ENCODE data around the gene BCAS3.

The BCAS3 gene

GRCh38 chr17:61413661-61414126 lies 736.0 kb downstream of the BCAS3 start:
- Histone ChIP-seq H3K9me3 (ENCODE audit: low read length) (no peaks in the 10 kb centered on the region), H3K4me1 (ENCODE audit: insufficient read depth, low read length) (peaks cover 17% of the 10 kb centered on the region), H3K9ac (ENCODE audit: low read length) (no peak overlapping the region), H3K27ac (ENCODE audit: low read depth, low read length) (no peak overlapping the region), H3K36me3 (ENCODE audit: insufficient read depth, low read length) (no peaks in the 10 kb centered on the region), H3K27me3 (ENCODE audit: control insufficient read depth in 1 of 2, insufficient read depth in 2 of 2, low read length in 2 of 2) (peaks cover 15 to 47% of the 10 kb centered on the region in 2 donors), H3K4me3 (ENCODE audit: low read depth in 1 of 2, low read length in 2 of 2) (no peak overlapping the region)

- peaks cover 11 to 41% of the 10 kb centered on the region in 2 donors for H3K27me3 ChIP-seq (ENCODE audit: control insufficient read depth in 1 of 2, insufficient read depth in 2 of 2, low read length in 2 of 2)
- H3K27ac ChIP-seq (ENCODE audit: low read depth, low read length), result no peak overlapping the region
- peaks cover 12% of the 10 kb centered on the region for H3K4me1 ChIP-seq (ENCODE audit: insufficient read depth, low read length)
- H3K9me3 ChIP-seq (ENCODE audit: low read length), result no peaks in the 10 kb centered on the region
- no peaks in the 10 kb centered on the region for H3K36me3 ChIP-seq (ENCODE audit: insufficient read depth, low read length)
- no peak overlapping the region for H3K4me3 ChIP-seq (ENCODE audit: low read depth in 1 of 2, low read length in 2 of 2)
- no peak overlapping the region for H3K9ac ChIP-seq (ENCODE audit: low read length)
These were observed 736.7 kb downstream of the BCAS3 start for GRCh38 chr17:61414141-61414935.

DNA sequence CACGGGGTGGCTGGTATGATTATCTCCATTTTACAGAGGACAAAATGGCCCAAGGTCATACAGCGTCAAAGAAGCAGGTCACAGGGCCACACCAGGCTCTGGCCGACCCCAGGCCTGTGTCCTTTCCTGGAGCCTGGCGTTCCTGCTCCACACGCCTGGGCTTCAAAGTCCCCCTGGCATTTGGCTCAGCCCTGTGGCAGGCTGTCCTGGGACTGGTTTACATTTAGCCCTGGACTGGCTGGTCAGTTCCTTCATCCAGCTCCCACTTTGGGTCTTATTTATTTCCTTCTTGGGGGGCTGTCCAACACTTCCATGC lies 737.2 kb downstream of the BCAS3 start:
- peaks cover 9 to 39% of the 10 kb centered on the region in 2 donors for H3K27me3 ChIP-seq (ENCODE audit: control insufficient read depth in 1 of 2, insufficient read depth in 2 of 2, low read length in 2 of 2)
- no peak overlapping the region for H3K27ac ChIP-seq (ENCODE audit: low read depth, low read length)
- H3K9me3 ChIP-seq (ENCODE audit: low read length), result no peaks in the 10 kb centered on the region
- H3K4me3 ChIP-seq (ENCODE audit: low read depth in 1 of 2, low read length in 2 of 2), result no peak overlapping the region
- no peaks in the 10 kb centered on the region for H3K36me3 ChIP-seq (ENCODE audit: insufficient read depth, low read length)
- H3K9ac ChIP-seq (ENCODE audit: low read length), result no peak overlapping the region
- H3K4me1 ChIP-seq (ENCODE audit: insufficient read depth, low read length), result peaks cover 11% of the 10 kb centered on the region

DNA sequence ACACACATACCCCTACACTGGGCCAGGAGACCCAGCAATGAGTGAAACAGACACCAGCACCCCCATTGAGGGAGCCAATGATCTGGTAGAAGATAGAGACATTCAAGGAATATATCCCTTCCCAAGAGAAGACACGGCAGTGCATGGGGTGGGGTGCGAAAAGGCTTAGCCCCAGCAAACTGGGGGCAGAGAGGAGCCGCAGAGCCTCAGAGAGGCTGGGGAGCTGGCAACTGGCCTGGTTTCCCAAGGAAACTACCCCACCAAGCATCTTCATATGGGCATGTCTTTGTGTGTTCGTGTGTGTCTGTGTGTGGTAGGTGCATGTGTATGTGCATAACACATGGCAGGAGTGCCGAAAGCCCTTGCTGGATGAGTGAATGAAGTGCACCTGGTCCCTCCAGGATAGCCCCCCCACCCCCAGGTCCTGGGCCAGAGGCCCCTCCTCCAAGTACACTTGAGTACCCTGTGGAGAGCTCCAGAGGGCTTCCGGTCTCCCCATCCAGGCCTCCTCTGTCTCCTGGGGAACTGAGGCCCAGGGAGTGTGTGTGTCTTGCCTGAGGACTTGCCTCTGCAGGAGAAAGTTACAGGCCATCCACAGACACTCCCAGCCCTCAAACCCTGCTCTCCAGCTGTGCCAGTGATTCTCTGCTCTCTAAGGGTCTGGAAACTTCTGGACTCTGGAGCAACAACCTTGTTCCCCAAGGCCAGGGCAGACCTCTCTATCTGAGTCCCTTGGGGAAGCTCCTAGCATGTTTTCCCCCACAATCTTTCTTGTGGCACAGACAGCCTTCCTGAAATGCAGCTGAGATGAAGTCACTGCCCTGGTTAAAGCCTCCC lies 737.9 kb downstream of the BCAS3 start:
- H3K27ac ChIP-seq (ENCODE audit: low read depth, low read length), result no peak overlapping the region
- H3K27me3 ChIP-seq (ENCODE audit: control insufficient read depth in 1 of 2, insufficient read depth in 2 of 2, low read length in 2 of 2), result peaks cover 2 to 32% of the 10 kb centered on the region in 2 donors
- H3K36me3 ChIP-seq (ENCODE audit: insufficient read depth, low read length), result no peaks in the 10 kb centered on the region
- H3K4me1 ChIP-seq (ENCODE audit: insufficient read depth, low read length), result peaks cover 6% of the 10 kb centered on the region
- no peak overlapping the region for H3K4me3 ChIP-seq (ENCODE audit: low read depth in 1 of 2, low read length in 2 of 2)
- no peak overlapping the region for H3K9ac ChIP-seq (ENCODE audit: low read length)
- no peaks in the 10 kb centered on the region for H3K9me3 ChIP-seq (ENCODE audit: low read length)

DNA sequence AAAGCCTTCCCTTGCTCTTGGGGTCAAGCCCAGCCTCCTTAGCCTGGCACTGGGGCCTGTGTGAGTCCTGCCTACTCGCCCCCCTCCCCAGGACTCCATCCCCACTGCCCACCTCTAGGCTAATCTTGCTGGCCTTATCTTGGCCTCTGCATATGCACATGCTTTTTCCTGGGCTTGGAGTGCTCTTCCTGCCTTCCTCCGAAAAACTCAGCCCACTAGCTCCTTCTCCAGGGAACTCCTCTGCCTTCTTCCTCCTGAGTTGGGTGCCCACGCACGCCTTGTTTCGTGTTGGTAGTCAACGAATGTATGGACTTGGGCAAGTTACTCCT lies 738.5 kb downstream of the BCAS3 start:
- H3K4me3 ChIP-seq (ENCODE audit: low read depth in 1 of 2, low read length in 2 of 2), result no peak overlapping the region

GRCh38 chr17:61416540-61417363 lies 739.1 kb downstream of the BCAS3 start:
- peaks cover 0 to 25% of the 10 kb centered on the region in 2 donors for H3K27me3 ChIP-seq (ENCODE audit: control insufficient read depth in 1 of 2, insufficient read depth in 2 of 2, low read length in 2 of 2)
- H3K9ac ChIP-seq (ENCODE audit: low read length), result no peak overlapping the region
- no peak overlapping the region for H3K27ac ChIP-seq (ENCODE audit: low read depth, low read length)
- peaks cover 4% of the 10 kb centered on the region for H3K4me1 ChIP-seq (ENCODE audit: insufficient read depth, low read length)
- no peak overlapping the region for H3K4me3 ChIP-seq (ENCODE audit: low read depth in 1 of 2, low read length in 2 of 2)
- H3K9me3 ChIP-seq (ENCODE audit: low read length), result no peaks in the 10 kb centered on the region
- H3K36me3 ChIP-seq (ENCODE audit: insufficient read depth, low read length), result no peaks in the 10 kb centered on the region

More for the DNA sequence above, 738.5 kb downstream of the BCAS3 start:
- Histone ChIP-seq H3K4me1 (ENCODE audit: insufficient read depth, low read length) (peaks cover 4% of the 10 kb centered on the region), H3K9ac (ENCODE audit: low read length) (no peak overlapping the region), H3K27me3 (ENCODE audit: control insufficient read depth in 1 of 2, insufficient read depth in 2 of 2, low read length in 2 of 2) (peaks cover 0 to 26% of the 10 kb centered on the region in 2 donors), H3K36me3 (ENCODE audit: insufficient read depth, low read length) (no peaks in the 10 kb centered on the region), H3K27ac (ENCODE audit: low read depth, low read length) (no peak overlapping the region), H3K9me3 (ENCODE audit: low read length) (no peaks in the 10 kb centered on the region)

DNA sequence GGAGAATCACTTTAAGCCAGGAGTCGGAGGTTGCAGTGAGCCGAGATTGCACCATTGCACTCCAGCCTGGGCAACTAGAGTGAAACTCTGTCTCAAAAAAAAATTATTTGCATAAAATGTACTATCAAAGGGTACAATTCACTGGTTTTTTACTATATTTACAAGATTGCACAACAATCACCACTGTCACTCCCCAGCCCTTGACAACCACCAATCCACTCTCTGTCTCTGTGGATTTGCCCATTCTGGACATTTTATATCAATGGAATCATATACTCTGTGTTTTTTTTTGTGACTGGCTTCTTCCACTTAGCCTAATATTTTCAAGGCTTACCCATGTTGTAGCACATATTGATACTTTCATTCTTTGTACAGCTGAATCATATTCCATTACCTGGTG lies 740.8 kb downstream of the BCAS3 start:
- peaks cover 0 to 18% of the 10 kb centered on the region in 2 donors for H3K27me3 ChIP-seq (ENCODE audit: control insufficient read depth in 1 of 2, insufficient read depth in 2 of 2, low read length in 2 of 2)
- H3K9ac ChIP-seq (ENCODE audit: low read length), result no peak overlapping the region

DNA sequence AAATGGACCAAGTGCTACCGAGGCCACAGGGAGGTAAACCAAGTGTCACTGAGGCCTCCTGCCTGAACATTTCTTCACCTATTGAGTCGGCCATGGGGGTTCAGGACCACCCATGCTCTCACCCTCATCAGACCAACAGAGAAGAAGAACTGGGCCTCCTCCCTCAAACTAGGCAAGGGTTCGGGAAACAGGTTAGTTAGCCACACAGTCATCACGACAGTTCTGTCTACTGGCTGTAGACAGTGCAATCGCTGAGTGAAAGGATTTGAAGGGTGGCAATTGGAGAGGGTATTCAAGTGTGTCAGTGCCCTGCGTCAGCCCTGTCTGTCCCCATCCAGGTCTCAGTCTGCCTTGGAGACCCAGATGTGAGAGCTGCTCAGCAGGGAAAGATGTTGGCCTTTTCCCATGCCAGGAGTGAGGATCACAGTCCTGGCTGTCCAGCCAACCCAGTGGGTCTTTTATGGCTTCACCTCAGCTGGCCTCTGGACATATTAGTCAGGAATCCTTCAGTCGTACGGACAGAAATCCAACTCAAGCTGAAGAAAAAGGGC lies 741.9 kb downstream of the BCAS3 start:
- Histone ChIP-seq H3K4me3 (ENCODE audit: low read depth in 1 of 2, low read length in 2 of 2) (no peak overlapping the region), H3K9me3 (ENCODE audit: low read length) (no peaks in the 10 kb centered on the region), H3K9ac (ENCODE audit: low read length) (no peak overlapping the region), H3K4me1 (ENCODE audit: insufficient read depth, low read length) (peaks cover 4% of the 10 kb centered on the region), H3K27ac (ENCODE audit: low read depth, low read length) (no peak overlapping the region), H3K27me3 (ENCODE audit: control insufficient read depth in 1 of 2, insufficient read depth in 2 of 2, low read length in 2 of 2) (peaks cover 0 to 19% of the 10 kb centered on the region in 2 donors), H3K36me3 (ENCODE audit: insufficient read depth, low read length) (no peaks in the 10 kb centered on the region)

More for the DNA sequence above, 740.8 kb downstream of the BCAS3 start:
- Histone ChIP-seq H3K4me3 (ENCODE audit: low read depth in 1 of 2, low read length in 2 of 2) (no peak overlapping the region), H3K36me3 (ENCODE audit: insufficient read depth, low read length) (no peaks in the 10 kb centered on the region), H3K9me3 (ENCODE audit: low read length) (no peaks in the 10 kb centered on the region), H3K4me1 (ENCODE audit: insufficient read depth, low read length) (peaks cover 4% of the 10 kb centered on the region), H3K27ac (ENCODE audit: low read depth, low read length) (no peak overlapping the region)

DNA sequence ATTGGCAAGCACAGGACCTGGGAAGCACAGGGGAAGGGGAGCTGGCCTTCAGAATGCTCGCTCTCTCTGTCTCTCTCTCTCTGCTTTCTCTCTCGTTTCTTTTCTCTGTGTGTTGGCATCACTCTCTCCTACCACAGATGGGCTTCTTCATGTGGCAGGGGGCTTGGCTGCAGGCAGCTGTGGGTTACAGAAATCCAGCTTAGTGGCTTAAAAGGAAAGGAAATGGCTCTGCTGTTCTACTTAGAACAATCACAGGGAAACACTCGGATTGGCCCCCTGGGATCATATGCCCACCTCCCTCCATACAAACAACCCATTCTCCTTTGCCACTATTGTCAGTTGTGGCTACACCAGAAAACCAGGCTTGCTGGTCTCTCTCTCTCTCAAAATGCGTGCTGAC lies 742.4 kb downstream of the BCAS3 start:
- no peak overlapping the region for H3K27ac ChIP-seq (ENCODE audit: low read depth, low read length)
- H3K36me3 ChIP-seq (ENCODE audit: insufficient read depth, low read length), result no peaks in the 10 kb centered on the region
- H3K4me3 ChIP-seq (ENCODE audit: low read depth in 1 of 2, low read length in 2 of 2), result no peak overlapping the region
- H3K9ac ChIP-seq (ENCODE audit: low read length), result no peak overlapping the region
- peaks cover 4% of the 10 kb centered on the region for H3K4me1 ChIP-seq (ENCODE audit: insufficient read depth, low read length)
- peaks cover 0 to 22% of the 10 kb centered on the region in 2 donors for H3K27me3 ChIP-seq (ENCODE audit: control insufficient read depth in 1 of 2, insufficient read depth in 2 of 2, low read length in 2 of 2)
- H3K9me3 ChIP-seq (ENCODE audit: low read length), result no peaks in the 10 kb centered on the region

DNA sequence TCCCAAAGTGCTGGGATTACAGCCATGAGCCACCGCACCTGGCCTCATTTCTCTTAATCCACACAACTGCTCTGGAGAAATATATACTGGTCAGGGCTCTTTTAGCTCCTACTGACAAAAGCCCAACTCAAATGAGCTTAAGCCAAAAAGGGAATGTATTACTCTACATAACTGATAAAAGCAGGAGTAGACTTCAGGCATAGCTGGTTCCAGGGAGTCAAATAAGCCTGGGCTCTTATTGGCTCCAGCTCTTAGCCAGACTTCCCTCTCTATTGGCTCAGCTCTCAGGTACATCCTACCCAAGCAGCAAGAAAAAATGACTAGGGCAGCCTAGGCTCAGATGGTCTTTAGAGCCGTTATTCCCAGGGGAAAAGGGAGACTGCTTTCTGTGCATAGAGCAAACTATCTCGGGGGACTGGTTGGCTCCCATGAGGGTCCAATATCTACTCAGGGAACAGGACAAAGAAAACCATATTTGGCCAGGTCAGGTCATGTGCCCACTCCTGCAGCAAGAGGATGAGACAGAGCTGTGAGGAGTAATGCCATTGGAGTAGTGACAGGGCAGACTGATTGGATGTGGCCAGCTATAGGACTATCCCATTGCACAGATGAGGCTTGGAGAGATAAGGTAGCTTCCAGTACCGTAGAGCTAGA lies 743.2 kb downstream of the BCAS3 start:
- H3K27ac ChIP-seq (ENCODE audit: low read depth, low read length), result no peak overlapping the region
- no peaks in the 10 kb centered on the region for H3K36me3 ChIP-seq (ENCODE audit: insufficient read depth, low read length)
- no peaks in the 10 kb centered on the region for H3K9me3 ChIP-seq (ENCODE audit: low read length)
- H3K4me1 ChIP-seq (ENCODE audit: insufficient read depth, low read length), result peaks cover 4% of the 10 kb centered on the region
- no peak overlapping the region for H3K9ac ChIP-seq (ENCODE audit: low read length)
- peaks cover 0 to 22% of the 10 kb centered on the region in 2 donors for H3K27me3 ChIP-seq (ENCODE audit: control insufficient read depth in 1 of 2, insufficient read depth in 2 of 2, low read length in 2 of 2)
- no peak overlapping the region for H3K4me3 ChIP-seq (ENCODE audit: low read depth in 1 of 2, low read length in 2 of 2)
